Smooth muscle cell (in vitro differentiated cells): ENCODE measurements around the gene STXBP4. TPM values are rescaled to one million over a fixed set of nuclear protein-coding genes. Genes with fewer than 3 reads are reported as not detected.
"Not testable (repeated sequence)": the region's sequence is repeated elsewhere in the genome, so short reads cannot be mapped to it uniquely, and the experiment has no call there.

Experiments used
- DNase-seq: peaks from one replicate; lab custom pipeline; 2025; ENCODE audit not compliant: unreplicated experiment; lab: John Stamatoyannopoulos, UW
- H2AFZ ChIP-seq: fragments of 200-600 bp; sonication (generic); 2 replicates; pipeline ENCODE4 v1.6.0; 2016; ENCODE audit warnings: antibody characterized with exemption, low read depth, mild to moderate bottlenecking
- H3F3A ChIP-seq: fragments of 200-600 bp; sonication (generic); 2 replicates; pipeline ENCODE4 v1.6.0; 2017; ENCODE audit warnings: antibody characterized with exemption, low read depth
- H3K27ac ChIP-seq: fragments of 200-600 bp; sonication (generic); 2 replicates; pipeline ENCODE4 v1.5.1; 2016; ENCODE audit warnings: low read depth, mild to moderate bottlenecking
- H3K27me3 ChIP-seq: fragments of 200-600 bp; sonication (generic); 2 replicates; pipeline ENCODE4 v1.6.1; 2016; ENCODE audit warnings: low read depth, mild to moderate bottlenecking
- H3K36me3 ChIP-seq: fragments of 200-600 bp; sonication (generic); 2 replicates; pipeline ENCODE4 v1.5.1; 2016; ENCODE audit warnings: low read depth
- H3K4me1 ChIP-seq: fragments of 200-600 bp; sonication (generic); 2 replicates; pipeline ENCODE4 v1.5.1; 2016; ENCODE audit warnings: low read depth
- H3K4me2 ChIP-seq: fragments of 200-600 bp; sonication (generic); 2 replicates; pipeline ENCODE4 v1.6.0; 2016; ENCODE audit warnings: mild to moderate bottlenecking
- H3K4me3 ChIP-seq: fragments of 200-600 bp; sonication (generic); 2 replicates; pipeline ENCODE4 v1.5.1; 2016; ENCODE audit warnings: mild to moderate bottlenecking
- H3K79me2 ChIP-seq: fragments of 200-600 bp; sonication (generic); 2 replicates; pipeline ENCODE4 v1.6.0; 2016; ENCODE audit warnings: low read depth, mild to moderate bottlenecking
- H3K9ac ChIP-seq: fragments of 200-600 bp; sonication (generic); 2 replicates; pipeline ENCODE4 v1.6.0; 2016; ENCODE audit warnings: low read depth
- H3K9me3 ChIP-seq: fragments of 200-600 bp; sonication (generic); replicated peaks from 2 replicates; pipeline ENCODE4 v1.5.1; 2016; ENCODE audit warnings: low read depth
- H4K20me1 ChIP-seq: fragments of 200-600 bp; sonication (generic); 2 replicates; pipeline ENCODE4 v1.6.0; 2016; ENCODE audit warnings: low read depth
- CTCF ChIP-seq: fragments of 200-600 bp; sonication (generic); IDR thresholded peaks from 2 replicates; pipeline ENCODE4 v1.5.1; 2017; ENCODE audit warnings: borderline replicate concordance, mild to moderate bottlenecking, antibody characterized with exemption; ENCODE audit not compliant: insufficient read depth, poor library complexity, severe bottlenecking
- WGBS: methylation state at CpG from one replicate; pipeline ENCODE4 v1.1.7; 2016; ENCODE audit warnings: low lambda C conversion rate; 5-methylcytosine and 5-hydroxymethylcytosine counted together
- polyA plus RNA-seq: library from polyadenylated mRNA; unstranded; fragments of >200 nt; fragmentation: Nextera tagmentation; extraction: Ambion mirVana; gene quantifications from 2 replicates; pipeline ENCODE4 v1.2.1, GENCODE V29; 2016
- total RNA-seq: library from RNA; depleted of rRNA; stranded (reverse); fragments of >200 nt; gene quantifications from 2 replicates; pipeline ENCODE4 v1.2.3, GENCODE V29; 2014

The STXBP4 gene
- total and polyA plus RNA-seq, 2 experiments from 2014 or later, result 5.7 to 59.5 TPM

- Histone ChIP-seq H3F3A (no peaks in the 10 kb centered on the region), H4K20me1 (no peaks in the 10 kb centered on the region), H3K4me3 (no peak overlapping the region), H3K4me2 (no peak overlapping the region), H3K79me2 (no peaks in the 10 kb centered on the region), H3K9ac (no peak overlapping the region), H3K9me3 (no peaks in the 10 kb centered on the region), H3K27me3 (no peaks in the 10 kb centered on the region), H2AFZ (no peak overlapping the region), H3K27ac (no peak overlapping the region), H3K36me3 (no peaks in the 10 kb centered on the region), H3K4me1 (no peaks in the 10 kb centered on the region)
- TF ChIP-seq CTCF, result no peak
- DNase-seq, result no peak
- WGBS, result 93% methylated on average over 4 of the region's 4 CpGs
These were observed 104.3 kb downstream of the STXBP4 start for GRCh38 chr17:55072898-55073297.

- H2AFZ ChIP-seq, H3K4me1 ChIP-seq, DNase-seq, H4K20me1 ChIP-seq, H3K36me3 ChIP-seq, H3K4me3 ChIP-seq, H3K4me2 ChIP-seq, H3K9me3 ChIP-seq, H3F3A ChIP-seq, H3K9ac ChIP-seq, H3K27ac ChIP-seq, H3K27me3 ChIP-seq, H3K79me2 ChIP-seq: not testable (repeated sequence)
- 98% methylated on average over 4 of the region's 4 CpGs for WGBS
These were observed 104.9 kb downstream of the STXBP4 start for GRCh38 chr17:55073467-55073866.

- Histone ChIP-seq H3K27ac (no peak overlapping the region), H3K79me2 (no peaks in the 10 kb centered on the region), H3F3A (no peaks in the 10 kb centered on the region), H3K27me3 (no peaks in the 10 kb centered on the region), H4K20me1 (no peaks in the 10 kb centered on the region), H3K36me3 (no peaks in the 10 kb centered on the region), H3K4me2 (no peak overlapping the region), H3K4me3 (no peak overlapping the region), H3K9me3 (no peaks in the 10 kb centered on the region), H3K4me1 (no peaks in the 10 kb centered on the region), H3K9ac (no peak overlapping the region), H2AFZ (no peak overlapping the region)
- 95% methylated on average over 1 of the region's 1 CpG for WGBS
- DNase-seq, result no peak
- no peak for TF ChIP-seq CTCF
These were observed 113.0 kb downstream of the STXBP4 start for GRCh38 chr17:55081559-55081958.

GRCh38 chr17:55086635-55087058 is 118.1 kb downstream of the STXBP4 start:
- H3K4me1 ChIP-seq, result no peaks in the 10 kb centered on the region
- no peak overlapping the region for H3K27ac ChIP-seq
- H3K36me3 ChIP-seq, result no peaks in the 10 kb centered on the region
- no peaks in the 10 kb centered on the region for H3K27me3 ChIP-seq
- H4K20me1 ChIP-seq, result no peaks in the 10 kb centered on the region
- H3K9me3 ChIP-seq, result no peaks in the 10 kb centered on the region
- 91% methylated on average over 2 of the region's 2 CpGs for WGBS
- H2AFZ ChIP-seq, result no peak overlapping the region
- no peak overlapping the region for H3K4me2 ChIP-seq
- DNase-seq, result no peak
- H3K79me2 ChIP-seq, result no peaks in the 10 kb centered on the region
- H3F3A ChIP-seq, result no peaks in the 10 kb centered on the region
- H3K4me3 ChIP-seq, result no peak overlapping the region
- no peak overlapping the region for H3K9ac ChIP-seq
- no peak for TF ChIP-seq CTCF
